Hematopoietic multipotent progenitor cell treated with erythropoietin and hydrocortisone succinate and interleukin-3 and kit ligand, for 4 days (in vitro differentiated cells): Measurements from ENCODE around the gene MMP15.
"Not testable (repeated sequence)": the region's sequence is repeated elsewhere in the genome, so short reads cannot be mapped to it uniquely, and the experiment has no call there.

Experiments
- DNase-seq: peaks from one replicate; pipeline ENCODE4 v3.0.0-alpha.2; 2015

Gene MMP15

GRCh38 chr16:58051821-58052603 is 26.5 kb downstream of the MMP15 start:
- DNase-seq: no peak

DNA sequence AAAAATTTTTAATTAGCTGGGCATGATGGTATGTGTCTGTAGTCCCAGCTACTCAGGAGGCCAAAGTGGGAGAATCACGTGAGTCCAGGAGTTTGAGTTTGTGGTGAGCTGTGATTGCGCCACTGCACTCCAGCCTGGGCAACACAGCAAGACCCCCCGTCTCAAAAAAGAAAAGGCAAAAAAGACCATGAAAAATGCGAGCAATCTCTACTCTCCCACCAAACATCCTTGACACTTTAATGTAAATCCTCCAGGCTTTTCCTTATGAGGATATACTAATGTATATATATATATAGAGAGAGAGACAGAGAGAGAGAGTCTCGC is 28.1 kb downstream of the MMP15 start:
- DNase-seq: no peak

DNA sequence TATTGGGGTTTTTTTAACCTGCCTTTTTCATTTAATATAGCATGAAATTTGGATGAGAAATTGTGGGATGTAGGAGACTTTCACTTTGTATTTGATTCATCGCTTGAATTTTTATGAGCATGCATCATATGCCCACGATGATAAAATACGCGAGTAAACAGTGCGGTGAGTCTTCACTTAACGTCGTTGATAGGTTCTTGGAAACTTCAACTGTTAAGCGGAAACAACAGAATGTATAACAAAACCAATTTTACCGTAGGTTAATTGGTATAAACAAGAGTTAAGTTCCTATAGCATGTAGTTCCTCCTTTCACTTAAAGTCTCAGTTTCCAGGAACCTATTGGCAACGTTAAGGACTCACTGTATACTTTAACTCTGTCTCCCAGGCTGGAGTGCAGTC is 28.7 kb downstream of the MMP15 start:
- DNase-seq: peak; percentile 8

DNA sequence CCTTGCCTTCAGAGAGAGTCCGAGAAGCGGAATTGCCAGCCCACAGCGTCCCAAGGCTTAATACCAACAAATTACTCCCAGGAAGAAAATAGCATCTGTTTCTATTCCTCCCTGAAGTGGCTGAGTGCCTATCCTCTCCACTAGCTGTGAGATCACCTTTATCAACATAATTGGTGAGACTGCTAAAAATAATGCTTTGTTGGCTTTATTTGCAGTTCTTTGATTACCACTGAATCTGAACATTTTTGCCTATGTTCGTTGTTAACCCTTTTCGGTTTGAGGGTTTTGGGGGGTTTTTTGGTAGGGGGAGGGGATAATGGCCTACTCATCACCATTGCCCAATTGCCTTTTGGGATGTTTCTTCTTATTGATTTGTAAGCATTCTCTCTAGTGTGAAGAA is 31.0 kb downstream of the MMP15 start:
- DNase-seq: no peak

DNA sequence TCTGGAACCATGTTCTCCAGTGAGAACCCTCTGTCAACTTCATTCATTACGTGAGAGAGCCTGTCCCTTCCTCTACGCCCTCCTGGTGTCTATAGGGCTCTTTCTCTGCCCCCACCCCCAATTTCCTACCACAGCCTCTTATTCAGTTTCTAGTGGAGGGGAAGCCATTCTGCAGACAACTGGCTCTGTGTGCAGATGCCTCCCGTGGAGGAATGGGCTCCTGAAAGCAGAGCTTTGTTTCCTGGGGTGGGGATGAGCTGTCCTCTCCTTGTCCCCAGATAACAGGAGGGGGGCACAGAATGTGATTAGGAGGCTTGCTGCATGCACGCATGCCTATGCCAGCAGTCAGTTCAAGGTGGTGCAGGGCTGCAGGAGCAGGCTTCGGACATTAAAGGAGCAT is 31.6 kb downstream of the MMP15 start:
- DNase-seq: no peak

GRCh38 chr16:58057784-58058183 is 32.2 kb downstream of the MMP15 start:
- DNase-seq: no peak

GRCh38 chr16:58062821-58063220 is 37.3 kb downstream of the MMP15 start:
- no peak for DNase-seq

DNA sequence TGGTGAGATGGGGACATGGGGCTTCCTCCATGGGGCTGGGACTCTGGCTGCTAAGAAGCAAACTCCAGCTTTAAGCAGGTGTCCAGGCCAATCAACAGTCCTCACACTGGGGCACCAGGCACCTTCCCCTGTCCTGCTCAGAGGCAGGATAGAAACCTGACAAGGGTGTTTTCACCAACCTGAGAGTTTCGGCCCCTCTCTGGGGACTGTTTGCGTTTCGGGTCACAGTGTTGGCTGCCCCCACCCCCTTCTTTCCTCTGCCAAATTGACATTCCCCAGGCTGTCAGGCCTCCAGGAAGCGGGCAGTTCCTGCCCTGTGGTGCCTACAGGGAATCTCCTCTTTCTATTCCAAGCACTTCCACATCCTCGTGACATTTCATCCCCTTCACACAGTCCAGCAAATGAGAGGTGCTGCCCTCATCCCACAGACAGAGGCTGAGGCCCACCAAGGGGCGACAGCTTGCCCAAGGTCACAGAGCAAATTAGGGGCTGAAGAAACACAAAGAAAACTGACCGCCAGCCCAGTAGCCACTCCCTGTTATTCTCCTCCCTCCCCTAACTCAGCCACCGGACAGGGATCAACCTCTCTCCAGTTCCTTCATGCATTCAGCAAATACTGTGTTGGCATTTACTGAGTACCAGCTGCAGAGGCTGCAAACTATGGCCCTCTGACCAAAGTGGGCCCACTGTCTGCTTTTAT is 38.0 kb downstream of the MMP15 start:
- DNase-seq: no peak

GRCh38 chr16:58070585-58070984 is 45.0 kb downstream of the MMP15 start:
- DNase-seq: no peak

- not testable (repeated sequence) for DNase-seq
Measured at GRCh38 chr16:58072134-58072533, 46.6 kb downstream of the MMP15 start.

GRCh38 chr16:58073086-58073485 is 47.5 kb downstream of the MMP15 start:
- not testable (repeated sequence) for DNase-seq

GRCh38 chr16:58074657-58075056 is 49.1 kb downstream of the MMP15 start:
- no peak for DNase-seq

DNA sequence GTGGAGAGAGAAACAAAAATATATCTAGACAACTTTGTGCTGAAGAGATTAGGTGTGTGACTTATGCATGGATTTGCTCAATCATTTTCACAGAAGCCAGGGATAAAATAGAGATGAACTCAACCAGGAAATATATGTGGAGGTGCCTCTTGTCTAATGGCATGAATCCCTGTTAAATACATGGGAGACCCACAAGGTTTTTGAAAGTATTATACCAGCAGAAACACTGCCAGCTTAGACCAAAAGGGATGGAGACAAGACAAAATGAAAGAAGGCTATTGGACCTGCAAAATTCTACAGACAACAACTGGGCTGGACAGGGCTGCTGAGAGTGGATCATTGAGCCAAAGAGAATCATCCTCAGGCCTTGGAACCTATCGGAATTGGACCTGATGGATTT is 51.0 kb downstream of the MMP15 start:
- DNase-seq: no peak

DNA sequence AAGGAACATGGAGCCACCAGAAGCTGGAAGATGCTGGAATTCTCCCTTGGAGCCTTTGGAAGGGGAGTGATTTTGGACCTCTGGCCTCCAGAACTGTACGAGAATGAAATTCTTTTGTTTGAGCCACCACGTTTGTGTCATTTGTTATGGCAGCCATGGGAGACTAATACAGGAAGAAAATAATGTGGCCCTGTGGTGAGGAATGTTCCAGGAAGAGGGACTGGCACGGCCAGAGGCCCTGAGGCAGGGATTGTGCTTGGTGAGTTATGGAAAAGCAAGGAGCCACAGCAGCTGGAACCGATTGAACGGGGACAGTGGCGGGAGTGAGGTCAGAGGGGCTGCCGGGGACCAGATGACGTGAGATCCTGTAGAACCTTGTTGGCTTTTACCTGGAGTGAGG is 52.2 kb downstream of the MMP15 start:
- no peak for DNase-seq

GRCh38 chr16:58080657-58081056 is 55.1 kb downstream of the MMP15 start:
- not testable (repeated sequence) for DNase-seq

GRCh38 chr16:58082381-58082780 is 56.8 kb downstream of the MMP15 start:
- no peak for DNase-seq

DNA sequence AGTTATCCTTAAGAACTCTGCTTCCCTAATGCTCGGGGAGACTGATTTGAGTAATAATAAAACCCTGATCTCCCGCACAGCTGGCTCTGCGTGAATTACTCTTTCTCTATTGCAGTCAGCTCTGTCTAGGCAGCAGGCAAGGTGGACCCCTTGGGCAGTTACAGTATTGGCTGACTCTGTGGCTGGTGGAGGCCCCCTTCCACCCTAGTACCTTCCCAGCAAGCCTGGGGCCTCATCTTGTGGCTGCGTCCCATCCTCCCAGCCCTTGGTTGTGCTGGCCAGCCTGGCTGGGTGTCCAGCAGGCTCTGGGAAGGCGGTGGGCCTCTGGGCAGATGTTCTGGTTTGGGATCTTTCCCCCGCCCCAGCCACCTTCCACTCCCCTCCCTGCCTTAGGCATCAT is 59.1 kb downstream of the MMP15 start:
- DNase-seq: no peak

- no peak for DNase-seq
Measured at GRCh38 chr16:58085171-58085570, 59.6 kb downstream of the MMP15 start.

- DNase-seq: no peak
Measured at GRCh38 chr16:58085584-58086251, 60.2 kb downstream of the MMP15 start.

DNA sequence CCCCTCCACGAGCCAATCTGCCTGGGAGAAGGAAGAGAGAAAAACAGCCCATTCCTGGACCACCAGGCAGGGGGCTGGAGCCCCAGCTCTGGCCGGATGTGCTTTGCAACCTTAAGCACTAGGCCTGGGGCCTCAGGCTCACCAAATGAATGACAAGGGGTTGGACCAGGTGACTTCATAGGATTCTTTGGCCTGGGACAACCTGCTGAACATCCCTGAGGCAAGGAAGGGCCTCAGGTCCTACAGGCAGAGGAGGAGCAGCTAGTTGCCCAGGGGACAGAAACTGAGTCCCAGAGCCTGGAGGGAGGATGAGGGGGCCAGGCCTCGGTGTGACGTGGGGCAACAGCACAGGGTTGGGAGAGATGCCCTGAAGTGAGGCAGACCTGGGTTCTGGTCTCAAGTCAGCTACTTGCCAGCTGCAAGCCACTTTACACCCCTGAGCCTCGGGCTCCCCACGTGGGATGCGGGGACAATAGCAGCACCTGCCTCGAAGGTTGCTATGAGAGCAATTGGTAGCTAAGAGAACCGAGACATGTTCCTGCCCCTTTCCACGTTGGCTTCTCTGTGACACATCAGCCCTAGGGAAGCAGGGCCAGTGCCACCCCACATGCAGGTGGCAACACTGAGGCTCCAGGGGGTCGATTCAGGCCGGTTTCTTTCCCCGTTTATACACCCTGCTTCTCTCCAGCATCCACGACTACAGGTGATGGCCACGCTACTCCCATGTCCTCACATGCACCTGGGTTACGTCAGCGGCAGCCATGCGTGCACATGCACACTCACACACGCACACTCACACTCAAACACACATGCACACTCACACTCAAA is 61.0 kb downstream of the MMP15 start:
- no peak for DNase-seq

DNA sequence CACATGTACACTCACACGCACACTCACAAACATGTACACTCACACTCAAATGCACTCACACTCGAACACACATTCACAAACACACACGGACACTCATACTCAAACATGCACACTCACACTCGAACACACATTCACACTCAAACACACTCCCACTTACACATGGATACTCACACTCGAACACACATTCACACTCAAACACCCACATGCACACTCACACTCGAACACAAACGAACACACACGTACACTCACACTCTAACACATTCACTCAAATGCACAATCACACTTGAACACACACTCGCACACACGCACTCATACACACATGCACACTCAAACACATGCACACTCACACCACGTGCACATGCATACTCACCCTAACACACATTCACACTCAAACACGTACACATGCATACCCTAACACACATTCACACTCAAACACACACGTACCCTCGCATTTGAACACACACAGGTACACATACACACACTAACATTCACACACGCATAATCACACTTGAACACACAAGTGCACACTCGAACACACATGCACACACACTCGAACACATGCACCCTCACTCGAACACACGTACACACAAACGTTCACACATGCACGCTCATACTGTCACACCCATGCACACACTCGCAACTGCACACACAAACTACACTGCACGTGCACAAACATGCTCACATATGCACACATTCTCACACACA is 61.8 kb downstream of the MMP15 start:
- no peak for DNase-seq

GRCh38 chr16:58088091-58088490 is 62.5 kb downstream of the MMP15 start:
- DNase-seq: no peak

DNA sequence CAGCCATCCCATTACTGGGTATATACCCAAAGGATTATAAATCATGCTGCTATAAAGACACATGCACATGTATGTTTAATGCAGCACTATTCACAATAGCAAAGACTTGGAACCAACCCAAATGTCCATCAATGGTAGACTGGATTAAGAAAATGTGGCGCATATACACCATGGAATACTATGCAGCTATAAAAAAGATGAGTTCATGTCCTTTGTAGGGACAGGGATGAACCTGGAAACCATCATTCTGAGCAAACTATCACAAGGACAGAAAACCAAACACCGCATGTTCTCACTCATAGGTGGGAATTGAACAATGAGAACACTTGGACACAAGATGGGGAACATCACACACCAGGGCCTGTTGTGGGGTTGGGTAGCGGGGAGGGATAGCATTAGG is 64.8 kb downstream of the MMP15 start:
- DNase-seq: not testable (repeated sequence)
